Mesenchymal stem cell (in vitro differentiated cells and primary cell): ENCODE measurements around the gene PPFIA4.

Experiments
- DNase-seq: peaks from one replicate; pipeline ENCODE4 v3.0.0-alpha.2; 2013
- H2AFZ ChIP-seq: one replicate; pipeline ENCODE4 v1.6.1; 2013; ENCODE audit warnings: low read depth, mild to moderate bottlenecking, control low read depth, inconsistent platforms, low read length, moderate library complexity
- H2AK5ac ChIP-seq: 2 replicates; pipeline ENCODE4 v1.6.1; 2013; ENCODE audit warnings: low read length, moderate library complexity, mild to moderate bottlenecking, inconsistent platforms; ENCODE audit not compliant: severe bottlenecking
- H2BK120ac ChIP-seq: one replicate; pipeline ENCODE4 v1.6.1; 2013; ENCODE audit warnings: low read depth, mild to moderate bottlenecking, inconsistent platforms, low read length, moderate library complexity
- H2BK12ac ChIP-seq, 2 experiments: one replicate each; pipeline ENCODE4 v1.6.1; 2013; ENCODE audit warnings: inconsistent platforms in 2 of 2, low read length in 2 of 2, mild to moderate bottlenecking in 2 of 2, moderate library complexity in 2 of 2, control low read depth in 1 of 2
- H2BK15ac ChIP-seq: one replicate; pipeline ENCODE4 v1.6.1; 2013; ENCODE audit warnings: mild to moderate bottlenecking, low read depth, inconsistent platforms; ENCODE audit not compliant: poor library complexity, severe bottlenecking
- H2BK5ac ChIP-seq: 2 replicates; pipeline ENCODE4 v1.6.1; 2013; ENCODE audit warnings: low read depth, mild to moderate bottlenecking, low read length, control low read depth, inconsistent platforms; ENCODE audit not compliant: poor library complexity, severe bottlenecking
- H3K14ac ChIP-seq, 2 experiments: one replicate each; pipeline ENCODE4 v1.6.1; 2013; ENCODE audit warnings: inconsistent platforms in 2 of 2, low read length in 2 of 2, control low read depth in 1 of 2, mild to moderate bottlenecking in 1 of 2, moderate library complexity in 1 of 2
- H3K18ac ChIP-seq, 2 experiments: one replicate each; pipeline ENCODE4 v1.6.1; 2013; ENCODE audit warnings: inconsistent platforms in 2 of 2, low read length in 2 of 2, control low read depth in 1 of 2, low read depth in 1 of 2, mild to moderate bottlenecking in 1 of 2
- H3K23ac ChIP-seq, 2 experiments: one replicate each; pipeline ENCODE4 v1.6.1; 2013; ENCODE audit warnings: inconsistent platforms in 2 of 2, low read length in 2 of 2, mild to moderate bottlenecking in 2 of 2, moderate library complexity in 2 of 2, control low read depth in 1 of 2
- H3K27ac ChIP-seq: 2 replicates; pipeline ENCODE4 v1.5.1; 2013; ENCODE audit warnings: mild to moderate bottlenecking, moderate library complexity, low read length, control low read depth, inconsistent platforms; ENCODE audit not compliant: poor library complexity, severe bottlenecking
- H3K27me3 ChIP-seq, 2 experiments: 2 replicates each; pipeline versions ENCODE4 v1.6.1 to v1.7.0; 2013; ENCODE audit warnings: low read length in 2 of 2, mild to moderate bottlenecking in 2 of 2, moderate library complexity in 2 of 2, control low read depth in 1 of 2, inconsistent platforms in 1 of 2; ENCODE audit not compliant: control insufficient read depth in 1 of 2, insufficient read depth in 1 of 2
- H3K36me3 ChIP-seq, 2 experiments: 2 replicates each; pipeline versions ENCODE4 v1.6.1 to v1.7.0; 2013; ENCODE audit warnings: low read length in 2 of 2, control low read depth in 1 of 2, inconsistent platforms in 1 of 2, low read depth in 1 of 2, mild to moderate bottlenecking in 1 of 2; ENCODE audit not compliant: insufficient read depth in 2 of 2, control insufficient read depth in 1 of 2
- H3K4ac ChIP-seq, 2 experiments: one replicate each; pipeline ENCODE4 v1.6.1; 2013; ENCODE audit warnings: inconsistent platforms in 2 of 2, low read length in 2 of 2, mild to moderate bottlenecking in 2 of 2, moderate library complexity in 2 of 2, control low read depth in 1 of 2, low read depth in 1 of 2
- H3K4me1 ChIP-seq: 2 replicates; pipeline ENCODE4 v1.6.1; 2013; ENCODE audit warnings: low read depth, low read length, control low read depth; ENCODE audit not compliant: control insufficient read depth, insufficient read depth
- H3K4me2 ChIP-seq: 2 replicates; pipeline ENCODE4 v1.6.1; 2013; ENCODE audit warnings: low read length, mild to moderate bottlenecking, inconsistent platforms; ENCODE audit not compliant: poor library complexity, severe bottlenecking
- H3K4me3 ChIP-seq, 2 experiments: 2 replicates each; pipeline versions ENCODE4 v1.5.1 to v1.7.0; 2013; ENCODE audit warnings: low read length in 2 of 2, mild to moderate bottlenecking in 2 of 2, control low read depth in 1 of 2, low read depth in 1 of 2; ENCODE audit not compliant: insufficient read depth in 1 of 2
- H3K79me1 ChIP-seq: replicated peaks from 2 replicates; pipeline ENCODE4 v1.6.1; 2013; ENCODE audit warnings: mild to moderate bottlenecking, control low read depth, low read length, inconsistent platforms; ENCODE audit not compliant: poor library complexity, severe bottlenecking
- H3K9ac ChIP-seq: 2 replicates; pipeline ENCODE4 v1.7.0; 2013; ENCODE audit warnings: mild to moderate bottlenecking, low read length, moderate library complexity
- H3K9me3 ChIP-seq: 2 replicates; pipeline ENCODE4 v1.7.0; 2013; ENCODE audit warnings: mild to moderate bottlenecking, low read length; ENCODE audit not compliant: control insufficient read depth
- H4K8ac ChIP-seq: one replicate; pipeline ENCODE4 v1.6.1; 2013; ENCODE audit warnings: inconsistent platforms, mild to moderate bottlenecking, low read length, moderate library complexity
- H4K91ac ChIP-seq: one replicate; pipeline ENCODE4 v1.6.1; 2013; ENCODE audit warnings: mild to moderate bottlenecking, low read length, inconsistent platforms
- WGBS: methylation state at CpG from one replicate; pipeline ENCODE4 v1.1.7; 2013; ENCODE audit warnings: mixed read lengths; 5-methylcytosine and 5-hydroxymethylcytosine counted together

PPFIA4 gene

GRCh38 chr1:202989879-202990278 lies 36.4 kb upstream of the PPFIA4 start:
- Histone ChIP-seq H3K4me3 (no peak overlapping the region), H3K27me3 (peaks cover 45 to 60% of the 10 kb centered on the region in 2 experiments), H3K18ac (no peak overlapping the region), H3K36me3 (no peaks in the 10 kb centered on the region), H3K4me2 (no peak overlapping the region), H3K23ac (no peak overlapping the region), H3K4ac (no peak overlapping the region), H3K4me1 (no peaks in the 10 kb centered on the region), H3K9ac (no peak overlapping the region), H3K79me1 (no peaks in the 10 kb centered on the region), H4K8ac (no peak overlapping the region), H2BK15ac (no peak overlapping the region), H2AFZ (no peak overlapping the region), H2BK120ac (no peak overlapping the region), H3K9me3 (peaks cover 8% of the 10 kb centered on the region), H4K91ac (no peak overlapping the region), H2BK12ac (no peak overlapping the region), H3K27ac (no peak overlapping the region), H2AK5ac (no peak overlapping the region), H2BK5ac (no peak overlapping the region), H3K14ac (no peak overlapping the region)
- DNase-seq, result no peak
- WGBS, result 100% methylated on average over 1 of the region's 2 CpGs

- no peak overlapping the region for H2BK12ac ChIP-seq
- H3K27me3 ChIP-seq, result peaks cover 45 to 65% of the 10 kb centered on the region in 2 experiments
- no peak overlapping the region for H4K8ac ChIP-seq
- no peak overlapping the region for H2BK15ac ChIP-seq
- no peak overlapping the region for H2AK5ac ChIP-seq
- H3K4me3 ChIP-seq, result no peak overlapping the region
- no peaks in the 10 kb centered on the region for H3K4me1 ChIP-seq
- no peaks in the 10 kb centered on the region for H3K79me1 ChIP-seq
- no peak overlapping the region for H2AFZ ChIP-seq
- no peak overlapping the region for H3K4me2 ChIP-seq
- H3K9me3 ChIP-seq, result peaks cover 8% of the 10 kb centered on the region
- no peak overlapping the region for H2BK120ac ChIP-seq
- H4K91ac ChIP-seq, result no peak overlapping the region
- no peak overlapping the region for H3K4ac ChIP-seq
- no peak overlapping the region for H3K27ac ChIP-seq
- H3K14ac ChIP-seq, result no peak overlapping the region
- no peak overlapping the region for H3K18ac ChIP-seq
- no peak overlapping the region for H3K23ac ChIP-seq
- H3K9ac ChIP-seq, result no peak overlapping the region
- H2BK5ac ChIP-seq, result no peak overlapping the region
- DNase-seq, result no peak
- no peaks in the 10 kb centered on the region for H3K36me3 ChIP-seq
These were observed 35.2 kb upstream of the PPFIA4 start for GRCh38 chr1:202991112-202991511.

DNA sequence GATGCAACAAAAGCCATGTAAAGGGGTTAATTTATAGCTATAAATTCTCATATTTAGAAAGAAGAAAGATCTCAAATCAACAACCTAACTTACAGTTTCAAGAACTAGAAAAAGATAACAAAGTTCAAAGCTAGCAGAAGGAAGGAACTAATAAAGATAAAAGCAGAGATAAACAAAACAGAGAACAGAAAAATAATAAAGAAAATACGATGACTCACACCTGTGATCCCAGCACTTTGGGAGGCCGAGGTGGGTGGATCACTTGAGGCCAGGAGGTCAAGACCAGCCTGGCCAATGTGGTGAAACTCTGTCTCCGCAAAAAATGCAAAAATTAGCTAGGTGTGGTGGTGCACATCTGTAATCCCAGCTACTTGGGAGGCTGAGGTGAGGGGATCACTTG lies 31.5 kb upstream of the PPFIA4 start:
- no peak overlapping the region for H3K4ac ChIP-seq

GRCh38 chr1:202998836-202999750 lies 27.2 kb upstream of the PPFIA4 start:
- H3K9me3 ChIP-seq, result no peaks in the 10 kb centered on the region
- peak overlapping the region; percentile 77 for H2AFZ ChIP-seq
- no peak overlapping the region for H2BK5ac ChIP-seq
- peak; percentile 57 for DNase-seq
- no peak overlapping the region for H4K91ac ChIP-seq
- no peak overlapping the region for H3K14ac ChIP-seq
- peak overlapping the region in 1 of 2 experiments; percentile 40 for H3K4me3 ChIP-seq
- H3K23ac ChIP-seq, result no peak overlapping the region
- peak overlapping the region; percentile 54 for H3K9ac ChIP-seq
- no peak overlapping the region for H3K18ac ChIP-seq
- peak overlapping the region; percentile 84 for H4K8ac ChIP-seq
- no peak overlapping the region for H2BK120ac ChIP-seq
- no peak overlapping the region for H2BK15ac ChIP-seq
- peaks cover 8 to 33% of the 10 kb centered on the region in 2 experiments for H3K27me3 ChIP-seq
- H3K4me1 ChIP-seq, result peaks cover 1% of the 10 kb centered on the region
- 65% methylated on average over 14 of the region's 14 CpGs for WGBS
- H2AK5ac ChIP-seq, result no peak overlapping the region
- peak overlapping the region; percentile 22 for H3K4me2 ChIP-seq
- no peaks in the 10 kb centered on the region for H3K79me1 ChIP-seq
- no peak overlapping the region for H3K4ac ChIP-seq
- H2BK12ac ChIP-seq, result no peak overlapping the region
- H3K27ac ChIP-seq, result no peak overlapping the region
- H3K36me3 ChIP-seq, result no peaks in the 10 kb centered on the region

More for the DNA sequence above, 31.5 kb upstream of the PPFIA4 start:
- H3K14ac ChIP-seq, result no peak overlapping the region
- H2AFZ ChIP-seq, result no peak overlapping the region
- no peaks in the 10 kb centered on the region for H3K4me1 ChIP-seq
- no peak overlapping the region for H3K9ac ChIP-seq
- no peak overlapping the region for H2BK120ac ChIP-seq
- H3K9me3 ChIP-seq, result peaks cover 8% of the 10 kb centered on the region
- H4K91ac ChIP-seq, result no peak overlapping the region
- H3K36me3 ChIP-seq, result no peaks in the 10 kb centered on the region
- 64% methylated on average over 3 of the region's 3 CpGs for WGBS
- H3K4me3 ChIP-seq, result no peak overlapping the region
- no peak overlapping the region for H2BK15ac ChIP-seq
- DNase-seq, result no peak
- no peak overlapping the region for H2AK5ac ChIP-seq
- no peak overlapping the region for H3K23ac ChIP-seq
- no peaks in the 10 kb centered on the region for H3K79me1 ChIP-seq
- no peak overlapping the region for H3K18ac ChIP-seq
- H3K4me2 ChIP-seq, result no peak overlapping the region
- H3K27ac ChIP-seq, result no peak overlapping the region
- no peak overlapping the region for H2BK5ac ChIP-seq
- peaks cover 29 to 55% of the 10 kb centered on the region in 2 experiments for H3K27me3 ChIP-seq
- H4K8ac ChIP-seq, result no peak overlapping the region
- no peak overlapping the region for H2BK12ac ChIP-seq
